HG03045 (cell line): ENCODE measurements around the gene PRDM8.
"Not testable (repeated sequence)": the region's sequence is repeated elsewhere in the genome, so short reads cannot be mapped to it uniquely, and the experiment has no call there.

ENCODE experiments used
- ATAC-seq: cut with Tn5 transposase; IDR thresholded peaks from one replicate; pipeline ENCODE4 v1.9.1; 2021; ENCODE audit warnings: mild to moderate bottlenecking, moderate library complexity; ENCODE audit not compliant: unreplicated experiment

The PRDM8 gene

DNA sequence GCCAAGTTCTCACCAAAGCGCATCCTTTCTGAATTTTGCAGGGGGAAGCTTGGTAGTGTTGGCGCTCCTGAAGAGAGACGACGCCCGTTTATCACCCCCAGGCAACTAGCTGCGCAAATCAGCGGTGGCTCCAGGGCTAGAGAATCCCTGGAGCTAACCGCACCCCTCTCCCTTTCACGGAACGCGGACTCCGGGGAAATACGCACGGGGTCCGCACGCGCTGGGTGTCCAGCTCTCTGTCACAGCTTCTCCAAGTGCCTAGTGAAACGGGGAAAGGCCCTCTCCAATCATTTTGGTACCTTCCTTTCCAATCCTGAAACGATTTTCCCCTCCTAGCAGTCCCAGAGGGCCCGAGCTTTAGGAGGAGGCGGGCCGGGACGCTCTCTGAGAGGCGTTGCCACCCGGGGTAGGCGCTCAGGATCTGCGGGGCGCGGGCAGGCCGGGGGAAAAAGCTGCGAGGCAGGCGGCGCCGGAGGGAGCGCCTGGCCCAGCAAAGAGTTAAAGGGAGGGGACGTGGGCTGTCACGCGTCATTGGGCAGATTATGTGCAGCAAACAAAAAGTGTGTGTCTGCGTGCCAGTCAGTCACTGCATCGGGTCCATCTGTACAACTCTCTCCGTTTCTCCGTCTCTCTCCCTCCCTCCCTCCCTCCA, at the start of gene PRDM8:
Gene PRDM8, plus strand, starts transcription at position 582 of the 652 bp plus-strand sequence. CDS start 2,578 bp downstream, outside the sequence.
- ATAC-seq: no peak

DNA sequence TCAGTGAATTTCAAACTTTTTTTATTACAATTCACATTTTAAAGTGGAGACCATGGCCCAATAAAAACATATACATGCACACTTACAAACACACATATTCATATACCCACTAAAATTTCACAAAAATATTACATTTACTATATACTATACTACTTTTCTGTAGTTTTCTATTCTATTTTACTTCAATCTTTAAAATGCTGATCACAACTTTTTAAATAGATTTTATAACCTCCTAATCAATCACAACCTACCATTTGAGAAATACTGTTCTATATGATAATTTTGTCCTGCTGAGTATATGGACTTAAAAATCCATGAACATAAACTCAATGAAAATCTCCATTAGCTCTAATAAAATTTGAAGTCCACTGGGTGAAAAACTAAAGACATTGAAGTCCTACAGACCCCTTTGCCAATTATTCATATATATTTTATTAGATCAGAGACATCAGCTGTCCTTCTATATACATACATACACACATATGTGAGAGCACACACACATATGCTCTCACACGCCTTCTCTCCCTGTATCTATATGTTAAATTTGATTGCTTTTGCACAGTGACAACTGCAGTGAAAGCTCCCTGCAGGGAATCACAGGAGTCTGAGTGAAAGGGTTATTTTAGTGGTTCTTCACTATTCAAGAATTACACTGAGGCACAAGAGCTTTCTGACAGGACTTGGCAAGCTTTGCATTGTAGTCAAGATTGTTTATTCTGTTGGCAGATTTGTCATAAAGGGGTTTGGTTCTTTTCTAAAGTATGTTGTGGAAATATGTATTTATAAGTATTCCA, 46.7 kb upstream of the PRDM8 start:
- ATAC-seq: no peak

DNA sequence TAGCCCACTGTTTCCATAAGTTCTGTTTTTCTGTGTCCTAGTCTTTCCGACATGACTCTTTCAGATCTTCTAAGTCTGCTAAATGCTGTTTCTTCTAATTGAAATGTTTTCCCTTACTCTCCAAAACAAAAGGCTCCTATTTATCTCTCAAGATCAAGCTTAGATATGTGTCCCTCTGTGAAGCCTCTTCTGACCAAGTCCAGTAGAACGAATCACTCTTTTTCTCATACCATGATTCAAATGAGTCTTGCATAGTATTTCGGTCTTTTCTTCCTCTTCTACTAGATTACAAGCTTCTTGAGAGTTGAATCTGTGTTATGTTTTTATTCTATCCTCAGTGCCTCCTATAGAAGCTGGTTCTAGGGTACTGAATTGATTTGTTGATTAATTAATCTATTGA, 45.3 kb upstream of the PRDM8 start:
- no peak for ATAC-seq

DNA sequence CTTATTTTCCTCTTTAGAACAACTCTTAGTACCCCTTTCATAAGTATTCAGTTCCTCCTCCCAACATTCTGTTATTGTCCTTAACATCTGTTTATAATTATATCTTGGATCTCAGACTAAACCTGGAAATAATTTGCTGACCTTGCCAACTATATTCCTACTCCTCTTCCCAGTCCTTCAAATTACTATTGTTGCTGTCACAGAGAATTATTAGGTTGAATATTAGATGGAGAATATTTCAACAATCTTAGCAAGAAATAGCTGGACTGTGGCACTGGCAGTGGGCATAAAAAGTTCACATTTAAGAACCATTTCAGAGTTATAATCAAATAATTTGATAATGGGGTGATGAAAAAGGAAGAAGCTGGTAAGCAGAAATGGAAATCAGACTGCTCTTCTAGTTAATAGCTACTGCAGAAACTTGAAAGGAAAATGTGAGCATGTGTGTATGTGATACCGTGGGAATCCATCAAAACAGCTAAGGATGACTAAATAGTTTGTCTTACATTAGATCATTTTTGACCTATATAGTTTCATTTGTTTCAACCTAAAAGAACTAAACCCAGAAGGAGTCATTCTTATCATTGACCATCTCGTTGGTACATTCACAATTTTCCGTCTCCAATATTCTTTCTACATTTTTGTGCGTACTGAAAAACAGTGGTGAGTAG, 43.3 kb upstream of the PRDM8 start:
- ATAC-seq: no peak

DNA sequence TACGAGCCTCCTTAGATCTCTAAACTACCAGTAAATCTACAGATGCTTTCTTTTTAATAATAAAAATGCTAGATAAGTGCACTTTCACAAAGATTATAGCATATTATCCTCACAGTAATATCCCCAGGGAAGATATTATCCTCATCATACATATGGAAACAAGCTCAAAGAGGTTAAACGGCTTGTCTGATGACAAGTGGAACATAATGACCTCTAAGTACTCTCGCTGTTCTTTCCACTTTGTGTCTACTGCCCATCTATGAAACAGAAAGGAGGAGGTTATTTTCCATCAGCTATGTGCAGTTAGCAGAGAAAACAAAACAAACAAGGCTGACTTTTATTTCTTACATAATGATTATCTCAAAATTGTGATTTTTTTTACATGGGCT, 42.8 kb upstream of the PRDM8 start:
- ATAC-seq: no peak

DNA sequence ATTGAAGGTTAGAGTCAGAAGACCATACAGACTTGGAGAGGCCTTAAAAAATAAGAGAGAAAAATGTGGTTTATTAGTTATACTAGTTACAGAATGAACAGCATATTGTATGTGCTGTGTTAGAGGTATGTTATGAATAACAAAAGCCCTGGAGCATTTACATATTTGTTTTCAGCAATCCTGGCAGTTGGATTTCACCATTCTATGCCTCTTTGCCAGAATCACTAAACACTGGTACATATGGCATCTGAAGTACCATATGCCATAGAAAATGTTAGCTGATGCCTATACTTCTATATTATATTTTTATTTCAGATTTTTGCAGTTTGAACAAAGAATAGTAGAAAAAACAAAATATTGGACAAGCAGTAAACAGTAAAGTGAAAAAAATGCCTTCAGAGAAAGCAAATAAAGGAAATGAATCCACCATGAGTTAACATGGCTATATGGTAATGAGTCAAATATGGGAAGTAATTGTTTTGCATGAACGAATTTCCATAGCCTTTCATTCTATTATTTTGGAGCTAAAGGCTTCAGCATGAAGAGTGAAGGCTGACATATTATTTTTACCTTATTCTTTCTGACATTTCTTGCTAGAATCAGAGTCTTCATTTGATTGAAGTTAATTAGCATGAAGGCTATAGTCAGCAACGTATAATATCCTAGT, 41.9 kb upstream of the PRDM8 start:
- no peak for ATAC-seq

DNA sequence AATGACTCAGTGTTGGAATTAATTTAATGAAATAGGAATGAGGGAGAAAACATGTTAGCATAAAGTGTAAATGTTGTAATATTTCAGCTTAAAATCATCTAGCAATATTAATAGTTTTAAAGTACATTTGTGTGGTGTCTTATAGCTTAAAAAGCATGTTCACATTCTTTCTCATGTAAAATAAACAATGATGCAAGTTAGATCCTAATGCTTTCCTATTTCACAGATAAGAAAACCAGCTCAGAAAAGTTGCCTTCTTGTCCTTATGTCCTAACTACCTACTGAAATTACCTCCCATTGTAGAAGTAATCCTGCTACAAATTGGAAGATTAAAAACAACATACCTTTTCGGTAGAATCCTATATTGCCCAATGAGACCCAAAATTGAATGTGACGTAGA, 40.9 kb upstream of the PRDM8 start:
- no peak for ATAC-seq

DNA sequence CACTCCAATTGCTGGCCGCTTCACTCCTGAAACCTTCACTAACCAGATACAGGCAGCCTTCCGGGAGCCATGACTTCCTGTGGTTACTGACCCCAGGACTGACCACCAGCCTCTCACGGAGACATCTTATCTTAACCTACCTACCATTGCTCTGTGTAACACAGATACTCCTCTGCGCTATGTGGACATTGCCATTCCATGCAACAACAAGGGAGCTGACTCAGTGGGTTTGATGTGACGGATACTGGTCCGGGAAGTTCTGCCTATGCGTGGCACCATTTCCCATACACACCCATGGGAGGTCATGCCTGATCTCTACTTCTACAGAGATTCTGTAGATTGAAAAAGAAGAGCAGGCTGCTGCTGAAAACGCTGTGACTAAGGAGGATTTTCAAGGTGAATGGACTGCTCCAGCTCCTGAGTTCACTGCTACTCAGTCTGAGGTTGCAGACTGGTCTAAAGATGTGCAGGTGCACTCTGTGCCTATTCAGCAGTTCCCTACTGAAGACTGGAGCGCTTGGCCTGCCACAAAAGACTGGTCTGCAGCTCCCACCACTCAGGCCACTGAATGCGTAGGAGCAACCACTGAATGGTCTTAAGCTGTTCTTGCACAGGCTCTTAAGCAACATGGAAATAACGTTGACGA, 35.8 kb upstream of the PRDM8 start:
- no peak for ATAC-seq

DNA sequence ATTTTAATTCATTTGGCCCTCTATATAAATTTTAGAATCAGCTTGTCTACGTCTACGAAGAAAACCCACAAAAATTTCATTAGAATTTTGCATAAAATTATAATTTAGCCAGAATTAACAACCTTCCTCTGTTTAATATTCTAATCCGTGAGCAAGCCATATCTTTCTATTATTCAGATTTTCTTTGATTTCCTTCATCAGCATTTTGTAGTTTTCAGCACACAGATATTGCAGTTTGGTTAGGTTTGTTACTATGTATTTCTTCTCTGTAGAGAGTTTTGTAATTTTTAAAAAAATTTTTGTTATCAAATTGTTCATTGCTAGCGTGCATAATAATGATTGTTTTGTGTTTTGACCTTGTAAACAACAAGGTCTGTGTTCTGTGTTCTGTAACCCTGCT, 34.9 kb upstream of the PRDM8 start:
- ATAC-seq: no peak

DNA sequence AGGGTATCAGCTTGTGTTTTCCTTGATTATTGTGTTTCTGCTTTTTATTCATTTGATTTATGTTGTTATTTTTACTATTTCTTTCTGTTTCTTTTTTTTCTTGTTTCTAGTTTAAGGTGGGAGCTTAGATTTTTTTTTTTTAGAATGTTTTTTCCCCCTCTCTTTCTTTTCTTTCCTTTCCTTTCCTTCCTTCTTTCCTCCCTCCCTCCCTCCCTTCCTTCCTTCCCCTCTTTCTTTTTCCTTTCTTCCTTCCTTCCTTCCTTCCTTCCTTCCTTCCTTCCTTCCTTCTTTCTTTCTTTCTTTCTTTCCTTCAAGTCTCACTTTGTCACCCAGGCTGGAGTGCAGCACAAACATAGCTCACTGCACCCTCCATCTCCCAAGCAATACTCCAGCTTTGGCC, 31.4 kb upstream of the PRDM8 start:
- ATAC-seq: no peak

DNA sequence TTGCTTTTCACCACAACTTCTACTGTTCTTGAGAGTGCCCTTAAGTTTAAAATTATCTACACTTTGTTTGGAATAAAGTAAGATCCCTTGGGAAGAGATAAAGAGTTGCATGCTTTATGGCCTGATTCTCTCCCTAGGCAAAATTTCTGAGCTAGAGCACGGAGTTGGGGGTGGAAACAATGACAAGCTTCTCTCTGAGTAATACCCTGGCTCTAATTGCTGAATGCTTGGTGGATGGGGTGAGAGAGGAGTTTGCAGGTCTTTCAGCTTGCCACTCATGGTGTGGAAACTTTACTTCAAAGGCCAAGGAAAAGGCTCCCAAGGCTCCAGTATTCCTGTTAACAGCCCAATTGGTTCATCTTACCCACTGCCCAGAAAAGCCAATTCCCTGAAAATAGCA, 26.1 kb upstream of the PRDM8 start:
- no peak for ATAC-seq

DNA sequence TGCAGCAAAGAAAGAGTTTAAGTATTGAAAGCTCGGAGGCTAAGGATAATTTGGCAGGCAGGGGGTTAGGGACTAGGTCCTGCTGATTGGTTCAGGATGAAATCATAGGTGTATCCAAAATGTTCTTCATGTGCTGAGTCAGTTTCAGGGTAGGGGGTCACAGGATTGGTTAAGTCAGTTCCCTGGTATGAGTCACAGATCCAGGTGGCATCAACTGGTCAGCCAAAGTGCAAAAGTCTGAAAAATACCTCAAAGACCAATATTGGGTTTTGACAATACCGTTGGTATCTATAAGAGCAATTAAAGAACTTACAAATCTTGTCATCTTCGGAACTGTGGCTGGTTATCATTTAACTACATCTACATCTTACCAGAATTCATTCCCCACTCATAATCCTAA, 25.6 kb upstream of the PRDM8 start:
- ATAC-seq: no peak

DNA sequence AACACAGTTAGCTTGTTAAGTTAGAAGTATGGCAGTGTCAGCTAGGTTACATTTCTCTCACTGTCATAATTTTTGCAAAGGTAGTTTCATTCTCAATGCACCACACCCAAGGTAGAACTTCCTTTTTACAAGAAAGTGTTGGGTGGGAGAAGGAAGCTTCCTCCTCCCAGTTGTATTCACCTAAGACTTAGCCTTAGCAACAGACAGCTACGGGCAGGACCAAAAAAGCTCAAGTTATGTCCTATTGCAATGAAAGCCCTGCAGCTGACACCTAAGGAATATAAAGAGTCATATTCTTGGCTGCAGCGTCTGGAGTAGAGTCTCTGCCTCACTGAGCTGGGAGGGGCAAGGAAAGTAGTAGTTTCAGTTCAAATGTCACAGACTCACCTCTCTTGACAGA, 25.1 kb upstream of the PRDM8 start:
- ATAC-seq: peak; percentile 74

DNA sequence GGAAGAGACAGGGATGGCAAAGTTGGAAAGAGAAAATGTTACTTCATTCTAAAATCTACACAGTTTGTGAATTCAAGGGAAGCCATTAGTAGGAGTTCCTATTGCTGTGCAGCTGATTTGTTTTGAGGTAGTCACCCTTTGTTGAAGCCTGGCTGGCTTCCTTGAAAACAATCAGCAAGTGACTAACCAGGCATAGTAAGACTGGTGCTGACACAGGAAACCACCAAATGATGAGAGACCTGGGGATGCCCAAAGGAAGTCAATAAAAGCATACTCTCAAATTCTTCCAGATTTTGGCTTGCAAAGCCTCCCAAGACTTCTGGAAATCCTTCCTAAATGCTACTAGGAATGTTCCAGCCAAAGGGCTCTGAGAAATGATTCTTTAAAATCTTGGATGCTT, 23.9 kb upstream of the PRDM8 start:
- ATAC-seq: peak; percentile 78

DNA sequence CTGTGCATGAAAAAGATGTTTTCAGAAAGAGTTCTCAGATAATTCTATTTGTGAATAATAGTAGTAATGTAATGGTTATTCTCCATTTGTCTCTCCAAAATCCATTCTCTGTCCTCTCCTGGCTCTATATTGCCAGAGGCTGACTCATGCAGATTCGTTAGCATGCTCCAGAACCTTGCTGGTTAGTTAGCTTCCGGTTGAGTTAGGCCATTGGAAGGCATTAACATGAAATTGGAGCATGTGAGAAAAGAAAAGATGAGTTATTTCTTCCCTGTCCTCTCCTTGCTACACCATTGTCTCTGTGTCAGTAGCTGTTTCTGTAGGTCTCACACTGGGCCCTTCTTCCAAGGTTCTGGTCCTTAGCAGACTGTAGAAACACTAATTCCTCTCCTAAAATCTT, 23.5 kb upstream of the PRDM8 start:
- ATAC-seq: no peak

DNA sequence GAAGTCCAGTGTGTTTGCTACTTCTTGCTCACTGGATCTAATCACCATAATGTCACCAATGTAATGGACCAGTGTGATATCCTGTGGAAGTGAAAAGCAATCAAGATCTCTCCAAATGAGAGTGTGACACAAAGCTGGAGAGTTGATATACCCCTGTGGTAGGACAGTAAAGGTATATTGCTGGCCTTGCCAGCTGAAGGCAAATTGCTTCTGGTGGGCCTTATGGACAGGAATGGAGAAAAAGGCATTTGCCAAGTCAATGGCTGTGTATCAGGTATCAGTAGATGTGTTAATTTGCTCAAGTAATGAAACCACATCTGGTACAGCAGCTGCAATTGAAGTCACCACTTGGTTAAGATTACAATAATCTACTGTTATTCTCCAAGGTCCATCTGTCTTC, 19.5 kb upstream of the PRDM8 start:
- ATAC-seq: not testable (repeated sequence)

DNA sequence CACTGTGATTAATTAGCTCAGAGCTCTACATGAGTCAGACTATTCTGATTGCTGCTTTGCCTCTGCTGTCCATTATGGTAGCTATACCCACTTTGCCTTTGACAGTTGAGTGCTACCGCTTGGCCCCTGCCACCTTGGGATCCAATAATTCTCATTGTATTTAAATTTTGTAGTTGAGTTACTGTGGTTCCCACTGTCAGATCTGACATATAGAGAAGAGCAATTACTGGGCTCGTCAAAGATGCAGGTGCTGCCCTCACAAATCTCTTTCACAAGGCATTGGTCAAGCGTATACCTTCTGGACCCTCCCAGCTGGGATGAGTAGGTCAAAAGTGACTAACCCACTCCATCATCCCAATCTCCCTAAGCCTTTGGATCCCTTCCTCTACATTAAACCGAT, 18.3 kb upstream of the PRDM8 start:
- ATAC-seq: no peak

DNA sequence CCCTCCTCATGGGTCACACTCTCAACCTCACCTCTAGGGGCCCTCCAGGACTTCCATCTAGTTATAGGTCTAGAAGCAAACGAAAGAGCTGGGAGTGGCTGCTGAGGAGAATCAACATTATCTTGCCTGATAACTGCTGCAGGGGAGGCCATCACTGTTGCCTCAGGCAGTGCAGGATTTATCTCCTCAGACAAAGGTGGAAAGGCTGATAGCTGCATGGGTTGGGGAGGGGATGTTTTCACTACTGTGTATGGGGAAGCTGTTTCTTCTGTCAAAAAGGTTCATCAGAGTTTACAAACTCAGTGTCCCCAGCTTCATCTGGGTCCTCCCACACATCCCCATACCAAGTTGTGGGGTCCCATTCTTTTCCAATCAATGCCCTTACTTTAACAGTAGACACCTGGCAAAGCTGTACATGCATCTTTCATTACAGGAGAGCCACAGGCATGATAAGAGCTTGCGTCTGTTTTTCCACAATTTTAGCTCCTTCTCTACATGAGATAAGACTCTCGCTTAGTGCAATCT, 17.6 kb upstream of the PRDM8 start:
- no peak for ATAC-seq

DNA sequence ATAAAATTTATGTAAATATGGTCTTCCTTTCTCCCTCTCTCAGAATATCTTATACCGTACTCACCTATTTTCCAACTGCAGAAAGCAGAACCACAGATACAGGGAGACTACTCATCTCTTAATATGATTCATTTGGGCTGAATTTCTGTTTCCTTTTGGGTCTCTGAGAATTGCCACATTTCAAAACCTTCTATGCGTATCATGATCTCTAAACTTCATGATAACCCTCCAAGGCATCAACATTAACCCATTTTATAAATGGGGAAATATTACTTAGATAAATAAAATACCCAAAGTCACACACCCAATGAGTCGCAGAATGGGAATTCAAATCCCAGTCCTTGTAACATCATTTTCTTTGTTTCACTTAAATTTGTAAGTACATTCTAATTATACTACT, 16.6 kb upstream of the PRDM8 start:
- no peak for ATAC-seq

DNA sequence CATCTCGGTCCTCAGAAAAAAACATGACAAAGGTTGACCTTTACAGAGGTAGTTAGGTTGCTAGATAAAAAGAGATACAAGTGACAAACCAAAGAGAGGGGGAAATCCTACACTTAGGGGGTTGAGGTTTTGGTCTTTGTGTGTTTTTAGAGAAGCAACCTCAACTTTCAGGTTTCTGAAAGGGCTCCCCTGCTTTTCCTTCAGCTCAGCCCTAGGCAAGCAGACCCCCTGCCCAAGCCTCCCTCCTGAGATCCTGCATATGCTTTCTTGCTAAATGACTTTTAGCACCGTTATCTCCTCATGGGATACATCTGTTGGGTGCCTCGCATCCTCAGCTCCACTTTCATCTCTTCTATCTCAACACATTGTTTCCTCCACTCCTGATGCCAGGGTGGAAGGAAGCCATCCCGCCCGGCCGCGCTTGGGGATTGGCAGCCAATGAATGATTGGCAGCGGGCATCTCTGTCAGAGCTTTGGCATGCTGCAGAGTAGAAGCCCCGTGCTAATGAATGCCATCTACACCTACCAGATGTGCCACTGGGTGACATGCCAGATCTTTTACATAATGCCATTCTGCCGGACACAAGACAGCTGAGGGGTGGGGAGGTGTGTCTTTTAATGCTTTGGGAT, 15.0 kb upstream of the PRDM8 start:
- ATAC-seq: no peak
